GM18502 (cell line): ENCODE data around the gene SLC12A4.
"Not testable (repeated sequence)": the region's sequence is repeated elsewhere in the genome, so short reads cannot be mapped to it uniquely, and the experiment has no call there.

ENCODE experiments used
- ATAC-seq: cut with Tn5 transposase; IDR thresholded peaks from one replicate; pipeline ENCODE4 v1.9.1; 2021; ENCODE audit warnings: mild to moderate bottlenecking; ENCODE audit not compliant: unreplicated experiment, poor library complexity

SLC12A4 gene

GRCh38 chr16:67968400-67969253 lies at the start of gene SLC12A4:
SLC12A4 (minus strand) TSS chr16:67968637; CDS start chr16:67968553, 84 bp downstream.
- peak; percentile 79 for ATAC-seq

GRCh38 chr16:68015681-68016080 lies 47.2 kb upstream of the SLC12A4 start, which contains the start of gene DPEP2NB:
DPEP2NB (minus strand) TSS chr16:68015911; CDS start chr16:68015770, 141 bp downstream.
- ATAC-seq: no peak

DNA sequence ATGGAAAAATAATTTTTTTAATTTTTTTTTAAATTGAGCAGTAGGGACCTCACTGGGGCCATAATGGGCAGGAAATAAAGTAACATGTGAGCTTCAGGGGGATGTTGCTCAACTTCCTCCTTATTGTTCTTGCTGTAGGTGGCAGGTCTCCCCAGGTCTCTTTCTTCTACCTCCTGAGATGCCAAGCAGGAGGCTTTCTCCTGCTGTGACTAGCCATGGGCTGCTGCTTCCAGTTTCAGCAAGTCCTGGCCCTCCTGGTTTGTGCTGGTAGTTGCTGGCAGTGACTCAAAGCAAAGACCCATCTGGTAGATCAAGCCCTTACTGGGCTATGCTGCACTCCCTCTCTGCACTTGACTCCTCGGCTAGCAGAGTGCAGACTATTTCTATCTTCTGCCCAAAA lies 45.0 kb upstream of the SLC12A4 start:
- no peak for ATAC-seq

DNA sequence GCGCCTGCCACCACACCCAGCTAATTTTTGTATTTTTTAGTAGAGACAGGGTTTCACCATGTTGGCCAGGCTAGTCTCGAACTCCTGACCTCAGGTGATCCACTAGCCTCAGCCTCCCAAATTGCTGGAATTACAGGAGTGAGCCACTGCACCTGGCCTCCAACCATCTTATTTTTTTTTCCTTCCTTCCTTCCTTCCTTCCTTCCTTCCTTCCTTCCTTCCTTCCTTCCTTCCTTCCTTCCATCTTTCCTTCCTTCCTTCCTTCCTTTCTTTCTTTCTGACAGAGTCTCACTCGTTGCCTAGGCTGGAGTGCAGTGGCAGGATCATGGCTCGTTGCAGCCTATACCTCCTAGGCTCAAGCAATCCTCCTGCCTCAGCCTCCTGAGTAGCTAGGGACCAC lies 41.4 kb upstream of the SLC12A4 start:
- not testable (repeated sequence) for ATAC-seq

DNA sequence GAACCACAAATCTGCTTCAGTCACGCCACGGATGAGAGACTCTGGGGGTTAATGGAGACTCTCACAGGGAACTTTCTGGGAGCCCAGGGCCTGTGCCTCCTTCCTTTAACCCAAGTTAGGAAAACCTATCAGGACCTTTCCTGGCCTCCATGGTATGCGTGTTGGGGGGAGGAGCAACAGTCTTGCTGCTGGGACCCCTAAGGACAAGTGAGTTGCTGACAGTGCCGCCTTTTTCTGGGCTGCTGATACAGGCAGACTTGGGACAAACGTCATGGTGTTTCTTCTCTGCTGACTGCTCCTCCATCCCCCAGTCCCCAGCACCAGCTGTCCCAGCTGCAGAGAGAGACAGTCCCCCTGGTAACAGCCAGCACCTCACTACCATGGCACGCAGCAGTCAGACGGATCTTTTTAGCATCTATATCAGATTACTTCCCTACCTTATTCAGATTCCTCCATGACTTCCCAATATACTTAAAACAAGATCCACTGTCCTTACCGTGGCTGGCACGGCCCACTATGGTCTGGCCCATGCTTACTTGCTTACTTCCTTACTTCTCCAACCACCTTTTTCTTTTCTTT lies 40.8 kb upstream of the SLC12A4 start:
- no peak for ATAC-seq

GRCh38 chr16:68005786-68006286 lies 37.4 kb upstream of the SLC12A4 start:
- no peak for ATAC-seq

DNA sequence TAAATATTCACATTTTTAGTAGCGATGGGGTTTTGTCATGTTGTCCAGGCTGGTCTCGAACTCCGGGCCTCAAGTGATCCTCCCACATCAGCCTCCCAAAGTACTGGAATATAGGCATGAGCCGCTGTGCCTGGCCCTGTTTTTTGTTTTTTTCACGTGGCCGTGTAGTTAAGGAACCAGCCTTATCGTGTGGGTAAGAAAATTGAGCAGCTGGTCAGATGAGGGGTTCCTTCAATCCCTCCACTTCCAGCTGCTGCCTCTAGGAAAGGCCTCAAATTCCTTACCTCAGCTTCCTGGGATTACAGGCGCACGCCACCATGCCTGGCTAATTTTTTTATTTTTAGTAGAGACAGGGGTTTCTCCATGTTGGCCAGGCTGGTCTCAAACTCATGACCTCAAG lies 36.8 kb upstream of the SLC12A4 start:
- ATAC-seq: no peak

DNA sequence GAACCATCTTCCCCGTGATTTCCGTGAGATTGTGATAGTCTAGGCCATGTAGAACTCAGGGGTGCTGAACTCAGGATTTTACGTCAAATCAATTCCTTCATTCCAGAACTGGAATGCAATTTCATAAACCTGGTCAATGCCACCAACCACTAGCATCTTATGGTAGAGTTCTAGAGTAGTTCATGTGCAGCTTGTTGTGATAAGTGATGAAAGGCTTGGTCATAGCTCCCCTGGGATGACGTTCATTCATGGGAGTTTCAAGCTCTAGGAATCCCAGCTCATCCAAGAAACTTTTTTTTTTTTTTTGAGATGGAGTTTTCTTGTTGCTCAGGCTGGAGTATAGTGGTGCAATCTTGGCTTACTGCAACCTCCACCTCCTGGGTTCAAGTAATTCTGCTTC lies 34.6 kb upstream of the SLC12A4 start:
- ATAC-seq: no peak

GRCh38 chr16:68000450-68000849 lies 32.0 kb upstream of the SLC12A4 start:
- no peak for ATAC-seq

DNA sequence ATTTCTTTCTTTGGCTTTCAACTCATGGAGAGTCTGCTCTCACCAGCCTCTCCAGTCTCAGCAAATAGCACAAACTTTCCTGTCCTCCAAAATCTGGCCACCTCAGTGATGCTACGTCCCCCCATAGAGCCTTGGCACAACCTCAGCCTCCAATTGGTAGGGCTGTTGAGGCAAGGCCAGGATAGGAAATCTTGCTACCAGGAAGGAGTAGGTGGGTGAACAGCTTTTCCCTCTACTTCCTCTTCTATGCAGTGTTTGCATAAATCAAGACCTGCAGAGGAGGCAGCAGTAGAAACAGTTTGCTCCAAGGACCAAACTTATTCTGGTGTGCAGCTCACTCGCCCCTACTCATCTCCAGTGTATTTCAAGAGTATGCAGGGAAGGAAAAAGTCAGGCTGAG lies 31.5 kb upstream of the SLC12A4 start:
- no peak for ATAC-seq

DNA sequence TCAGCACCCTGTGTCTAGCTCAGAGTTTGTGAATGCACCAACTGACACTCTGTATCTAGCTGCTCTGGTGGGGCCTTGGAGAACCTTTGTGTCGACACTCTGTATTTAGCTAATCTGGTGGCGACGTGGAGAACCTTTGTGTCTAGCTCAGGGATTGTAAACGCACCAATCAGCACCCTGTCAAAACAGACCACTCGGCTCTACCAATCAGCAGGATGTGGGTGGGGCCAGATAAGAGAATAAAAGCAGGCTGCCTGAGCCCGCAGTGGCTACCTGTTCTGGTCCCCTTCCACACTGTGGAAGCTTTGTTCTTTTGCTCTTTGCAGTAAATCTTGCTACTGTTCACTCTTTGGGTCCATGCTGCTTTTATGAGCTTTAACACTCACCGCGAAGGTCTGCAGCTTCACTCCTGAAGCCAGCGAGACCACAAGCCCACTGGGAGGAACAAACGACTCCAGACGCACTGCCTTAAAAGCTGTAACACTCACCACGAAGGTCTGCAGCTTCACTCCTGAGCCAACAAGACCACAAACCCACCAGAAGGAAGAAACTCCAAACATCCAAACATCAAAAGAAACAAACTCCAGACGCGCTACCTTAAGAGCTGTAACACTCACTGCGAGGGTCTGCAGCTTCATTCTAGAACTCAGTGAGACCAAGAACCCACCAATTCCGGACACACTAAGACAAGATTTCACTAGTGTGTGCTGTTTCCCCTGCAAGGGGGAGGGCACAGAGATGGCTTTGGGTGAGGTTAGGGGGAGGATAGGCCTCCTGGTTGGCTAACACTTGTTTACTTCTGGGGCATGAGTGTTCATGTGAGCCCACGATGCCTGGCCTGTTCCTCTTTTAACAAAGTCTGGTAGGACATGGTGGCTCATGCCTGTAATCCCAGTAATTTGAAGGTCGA lies 30.6 kb upstream of the SLC12A4 start, which contains the start of gene DPEP2:
Gene DPEP2, minus strand, starts transcription at position 706 of the 910 bp plus-strand sequence. CDS start 6,272 bp downstream, outside the sequence.
- peak; percentile 48 for ATAC-seq

GRCh38 chr16:67998231-67998778 lies 29.9 kb upstream of the SLC12A4 start:
- not testable (repeated sequence) for ATAC-seq

DNA sequence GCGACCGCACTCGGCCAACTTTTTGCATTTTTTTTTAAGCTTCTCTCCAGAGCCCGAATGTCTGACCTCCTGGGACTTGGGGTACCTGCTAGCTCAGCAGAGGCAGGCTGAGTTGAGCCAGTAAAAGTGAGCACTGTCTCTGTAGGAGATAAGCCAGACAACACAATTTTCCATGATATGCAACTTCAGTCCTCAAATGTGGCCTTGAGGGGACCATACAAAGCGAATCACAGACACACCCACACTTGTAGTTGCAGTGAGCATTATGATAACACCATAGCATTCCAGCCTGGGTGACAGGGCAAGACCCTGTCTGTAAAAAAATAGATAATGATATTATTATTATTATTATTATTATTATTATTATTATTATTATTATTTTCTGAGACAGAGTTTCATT lies 28.2 kb upstream of the SLC12A4 start:
- ATAC-seq: no peak

GRCh38 chr16:67995423-67995822 lies 27.0 kb upstream of the SLC12A4 start:
- no peak for ATAC-seq

DNA sequence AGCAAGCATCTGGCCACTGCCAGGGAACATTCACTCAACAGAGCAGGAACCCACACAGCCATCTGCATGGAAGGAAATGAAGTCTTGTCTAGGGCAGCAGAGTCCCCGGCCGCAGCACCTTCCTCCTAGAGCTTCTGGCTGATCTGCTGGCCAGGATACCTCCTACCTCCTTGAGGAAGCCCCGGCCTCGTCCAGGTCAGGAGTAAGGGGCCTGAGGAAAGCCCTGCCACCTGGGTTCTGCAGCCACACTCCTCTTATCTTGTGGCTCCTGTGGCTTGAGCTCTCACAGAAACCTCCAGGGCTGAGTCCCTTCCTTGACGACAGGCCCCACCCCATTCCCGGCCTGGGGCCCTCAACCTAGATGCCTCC lies 25.6 kb upstream of the SLC12A4 start:
- not testable (repeated sequence) for ATAC-seq

DNA sequence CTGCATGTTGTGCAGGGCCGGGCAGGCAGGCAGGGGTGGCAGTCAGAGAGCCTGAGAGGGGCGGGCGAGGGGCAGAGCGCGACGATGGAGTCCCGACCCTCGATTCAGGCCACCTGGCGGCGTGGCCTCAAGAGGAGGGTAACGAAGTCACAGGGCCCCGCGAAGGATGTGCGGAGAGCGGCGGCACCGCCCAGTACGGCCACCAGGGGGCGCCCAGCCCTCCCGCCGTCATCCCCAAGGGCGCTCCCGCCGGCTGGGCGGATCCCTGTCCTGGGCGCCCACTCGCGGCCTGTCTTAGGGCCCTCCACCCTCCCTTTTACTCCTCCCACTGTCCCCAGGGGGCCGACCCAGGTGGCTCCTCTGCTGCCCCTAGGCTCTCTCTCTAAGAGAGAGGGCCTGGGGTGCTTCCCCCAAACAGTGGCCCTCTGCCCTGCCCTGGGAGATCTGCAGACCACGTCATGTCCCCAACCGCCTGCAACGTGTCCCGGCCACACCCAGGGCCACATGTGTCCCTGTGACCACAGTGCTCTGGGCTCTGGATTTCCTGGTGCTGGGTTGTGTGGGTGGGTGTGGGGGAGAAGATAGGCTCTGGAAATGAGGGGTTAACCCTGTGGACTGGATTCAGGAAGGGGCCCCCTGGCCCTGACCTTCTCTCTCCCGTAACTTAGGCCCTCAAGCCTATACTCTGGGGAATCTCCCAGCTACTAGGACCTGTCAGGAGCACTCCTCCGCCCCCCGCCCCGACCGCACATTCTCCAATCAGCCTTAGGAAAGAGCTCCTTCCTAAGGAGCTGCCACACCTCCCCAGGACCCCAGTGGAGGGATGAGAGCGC lies 25.0 kb upstream of the SLC12A4 start:
- ATAC-seq: peak; percentile 69

DNA sequence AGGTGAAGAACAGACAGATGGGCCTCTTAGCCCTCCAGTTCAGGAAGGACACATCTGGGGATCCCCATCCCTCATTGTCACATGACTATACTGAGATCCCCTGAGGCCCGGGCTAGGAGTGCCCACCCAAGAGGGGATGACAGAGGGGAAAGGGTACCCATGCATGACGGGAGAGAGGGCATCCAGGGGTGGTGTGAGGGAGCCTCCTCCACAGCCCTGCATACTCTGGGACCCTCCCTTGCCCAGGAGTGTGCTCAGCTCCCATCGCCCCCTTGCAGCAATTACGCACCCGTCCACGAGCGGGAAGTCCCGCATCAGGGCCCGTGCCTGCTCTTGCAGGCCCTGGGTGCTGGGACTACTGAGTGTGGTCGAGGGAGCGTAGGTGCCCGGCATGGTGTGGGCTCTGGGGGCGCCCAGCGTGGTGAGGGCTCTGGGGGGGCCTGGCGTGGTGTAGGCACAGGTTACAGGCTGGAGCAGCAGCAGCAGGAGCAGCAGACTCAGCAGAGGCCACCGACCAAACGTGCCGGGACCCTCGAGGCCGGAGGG lies 24.3 kb upstream of the SLC12A4 start:
- ATAC-seq: peak; percentile 8

DNA sequence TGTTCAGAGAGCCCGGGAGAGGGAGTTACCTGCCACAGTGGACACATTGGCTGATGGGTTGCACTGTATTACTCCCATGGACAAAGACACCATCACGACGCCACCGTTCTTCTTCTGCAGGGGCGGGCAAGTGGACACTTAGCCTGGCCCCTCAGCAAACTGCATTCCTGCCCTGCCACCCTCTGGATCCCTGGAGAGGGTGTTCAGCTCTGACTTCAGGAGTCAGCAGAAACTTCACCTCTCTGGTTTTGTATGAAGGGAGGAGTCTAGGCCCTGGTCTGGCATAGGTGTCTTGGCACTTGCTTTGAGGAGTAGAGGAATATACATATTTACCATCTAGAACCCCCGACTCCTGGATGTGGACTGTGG lies 21.6 kb upstream of the SLC12A4 start:
- ATAC-seq: no peak
